Measurements from ENCODE around the gene HDGFL3. TPM values are rescaled to one million over a fixed set of nuclear protein-coding genes. Genes with fewer than 3 reads are reported as not detected.

HDGFL3 gene
- total and polyA plus RNA-seq, 9 of the 15 experiments (the other 6 are each of a cell fraction or from before 2014, with no cell fraction given), result 6.7 to 42.0 (median 31.4) TPM

GRCh38 chr15:83153288-83153687, 54.3 kb downstream of the HDGFL3 start:
- in situ Hi-C loops (cut with MboI) (no loop called here), intact Hi-C loops (cut with micrococcal nuclease) (no loop called here)
- H3K27ac ChIP-seq (ENCODE audit: extremely low read depth, low read depth, low read length), result no peak overlapping the region
- H3K27me3 ChIP-seq (ENCODE audit: control insufficient read depth in 2 of 2, insufficient read depth in 2 of 2, low read length in 2 of 2), result no peaks in the 10 kb centered on the region
- no peak overlapping the region for H3K4me3 ChIP-seq
- BruUV-seq (replicated peaks), result no TSS peak
- no peaks in the 10 kb centered on the region for H3K4me1 ChIP-seq (replicated peaks in 1 of 2; ENCODE audit: control insufficient read depth in 2 of 2, insufficient read depth in 2 of 2, low read length in 2 of 2)
- DNase-seq (ENCODE audit: extremely low read depth in 1 of 4, low spot score in 3 of 4) (no peak), FAIRE-seq (no peak), ATAC-seq (no peak)
- no peaks in the 10 kb centered on the region for H3K9me1 ChIP-seq (ENCODE audit: control insufficient read depth, insufficient read depth, low read length)
- POLR2A ChIA-PET, result no interaction called here
- no peaks in the 10 kb centered on the region for H3K9me3 ChIP-seq (replicated peaks; ENCODE audit: control insufficient read depth, insufficient read depth, low read depth, low read length)
- no peaks in the 10 kb centered on the region for H3K79me2 ChIP-seq (ENCODE audit: control insufficient read depth, insufficient read depth, low read length)
- TF ChIP-seq JUN (IDR thresholded peaks at IDR 0.05; ENCODE audit: borderline replicate concordance, low read depth, low read length) (no peak), JUN (CRISPR knock-in tag; IDR thresholded peaks at IDR 0.05; ENCODE audit: borderline replicate concordance) (no peak), SIN3A (IDR thresholded peaks at IDR 0.05; ENCODE audit: borderline replicate concordance in 2 of 2, control insufficient read depth in 1 of 2, low read depth in 2 of 2, low read length in 2 of 2) (no peak)
- no peak overlapping the region for H3K9ac ChIP-seq (ENCODE audit: insufficient read depth in 1 of 2, low read depth in 2 of 2, low read length in 2 of 2)
- no peaks in the 10 kb centered on the region for H4K20me1 ChIP-seq (replicated peaks; ENCODE audit: control insufficient read depth, insufficient read depth, low read length)
- no peak overlapping the region for H3K4me2 ChIP-seq (ENCODE audit: insufficient read depth, low read length)
- H3K36me3 ChIP-seq (ENCODE audit: control insufficient read depth, insufficient read depth, low read length), result peaks cover 11% of the 10 kb centered on the region; the same call in 2 of the 3 replicates
- no peak overlapping the region for H2AFZ ChIP-seq (ENCODE audit: low read depth, low read length)
- CTCF ChIA-PET (ENCODE audit: low intra/inter-chr PET ratio), result no interaction called here
- 36% methylated on average over 1 of the region's 1 CpG for WGBS (ENCODE audit: insufficient coverage, low coverage, missing lambda C conversion rate)

GRCh38 chr15:83144771-83145170, 62.9 kb downstream of the HDGFL3 start:
- no peaks in the 10 kb centered on the region for H4K20me1 ChIP-seq (replicated peaks; ENCODE audit: control insufficient read depth, insufficient read depth, low read length)
- no peak for DNase-seq (ENCODE audit: extremely low read depth in 1 of 4, low spot score in 3 of 4)
- H3K79me2 ChIP-seq (ENCODE audit: control insufficient read depth, insufficient read depth, low read length), result no peaks in the 10 kb centered on the region
- H3K27me3 ChIP-seq (ENCODE audit: control insufficient read depth in 2 of 2, insufficient read depth in 2 of 2, low read length in 2 of 2), result no peaks in the 10 kb centered on the region
- no peaks in the 10 kb centered on the region; a peak in 1 of 5 replicates for H3K4me1 ChIP-seq (replicated peaks in 1 of 2; ENCODE audit: control insufficient read depth in 2 of 2, insufficient read depth in 2 of 2, low read length in 2 of 2)
- intact Hi-C loops (cut with micrococcal nuclease) (no loop called here), in situ Hi-C loops (cut with MboI) (no loop called here)
- 24% methylated on average over 3 of the region's 3 CpGs for WGBS (ENCODE audit: insufficient coverage, low coverage, missing lambda C conversion rate)
- H3K9ac ChIP-seq (ENCODE audit: insufficient read depth in 1 of 2, low read depth in 2 of 2, low read length in 2 of 2), result no peak overlapping the region
- H3K9me1 ChIP-seq (ENCODE audit: control insufficient read depth, insufficient read depth, low read length), result no peaks in the 10 kb centered on the region
- BruUV-seq (replicated peaks), result no TSS peak
- H3K4me2 ChIP-seq (ENCODE audit: insufficient read depth, low read length), result no peak overlapping the region
- H2AFZ ChIP-seq (ENCODE audit: low read depth, low read length), result no peak overlapping the region
- H3K4me3 ChIP-seq, result no peak overlapping the region
- ChIA-PET CTCF (ENCODE audit: low intra/inter-chr PET ratio) (no interaction called here), POLR2A (interaction anchor here (1.1 kb wide), 1 partner anchor 17 kb away, joined by 3 read pairs; no protein-coding TSS in a partner anchor)
- no peak for ATAC-seq
- no peak overlapping the region for H3K27ac ChIP-seq (ENCODE audit: extremely low read depth, low read depth, low read length)
- no peak for FAIRE-seq
- H3K36me3 ChIP-seq (ENCODE audit: control insufficient read depth, insufficient read depth, low read length), result peaks cover 4% of the 10 kb centered on the region; the same call in 2 of the 3 replicates
- no peaks in the 10 kb centered on the region for H3K9me3 ChIP-seq (replicated peaks; ENCODE audit: control insufficient read depth, insufficient read depth, low read depth, low read length)
- no peak for TF ChIP-seq DACH1 (IDR thresholded peaks at IDR 0.05; ENCODE audit: partially characterized antibody)
- no peak for TF ChIP-seq NR4A1 (CRISPR knock-in tag; IDR thresholded peaks at IDR 0.05)
- no peak for TF ChIP-seq NR4A1 (tag; IDR thresholded peaks at IDR 0.05)
- TF ChIP-seq ZNF407 (IDR thresholded peaks at IDR 0.05; ENCODE audit: low read depth), result no peak
- TF ChIP-seq TCFL5 (CRISPR knock-in tag; conservative IDR thresholded peaks at IDR 0.05), result no peak
